WTC11 (cell line): Measurements from ENCODE around the gene SETD4. TPM values are rescaled to one million over a fixed set of nuclear protein-coding genes. Genes with fewer than 3 reads are reported as not detected.

Source experiments
- ATAC-seq: fragments of 200-7000 bp; cut with Tn5 transposase; 2 replicates; pipeline ENCODE4 v1.10.0; 2021; ENCODE audit warnings: mild to moderate bottlenecking, moderate library complexity
- CTCF ChIA-PET: fragments of 300-600 bp; sonication (Branson Sonifier 250); formaldehyde crosslinking; loops from one replicate; lab custom pipeline; 2021; ENCODE audit warnings: antibody characterized with exemption; lab: Charles Lee
- POLR2A ChIA-PET: fragments of 350-600 bp; sonication (Branson Sonifier 250); formaldehyde crosslinking; loops from one replicate; lab custom pipeline; 2021; ENCODE audit warnings: antibody characterized with exemption; lab: Charles Lee
- DNase-seq: peaks from one replicate; pipeline ENCODE4 v3.0.0; 2021; ENCODE audit warnings: low spot score
- H3K27ac Mint-ChIP-seq: 2 replicates; pipeline ENCODE4 v1.8.0; 2021; ENCODE audit warnings: mixed read lengths
- H3K27me3 Mint-ChIP-seq: 2 replicates; pipeline ENCODE4 v1.8.0; 2021; ENCODE audit warnings: low read depth, mild to moderate bottlenecking, moderate library complexity, mixed read lengths
- H3K36me3 Mint-ChIP-seq: 2 replicates; pipeline ENCODE4 v1.8.0; 2021; ENCODE audit warnings: mixed read lengths
- H3K4me1 Mint-ChIP-seq: 2 replicates; pipeline ENCODE4 v1.8.0; 2022; ENCODE audit warnings: mixed read lengths
- H3K4me3 Mint-ChIP-seq: 2 replicates; pipeline ENCODE4 v1.8.0; 2021; ENCODE audit warnings: mild to moderate bottlenecking, moderate library complexity, mixed read lengths
- H3K9me3 Mint-ChIP-seq: 2 replicates; pipeline ENCODE4 v1.8.0; 2021; ENCODE audit warnings: mixed read lengths
- ATF2 ChIP-seq: sonication (generic); formaldehyde crosslinking; IDR thresholded peaks from 2 replicates; pipeline ENCODE4 v1.8.1; 2022; ENCODE audit warnings: low read depth, missing genetic modification reagents, borderline replicate concordance
- ATF6 ChIP-seq: sonication (generic); formaldehyde crosslinking; IDR thresholded peaks from 2 replicates; pipeline ENCODE4 v1.8.1; 2023; ENCODE audit warnings: mild to moderate bottlenecking, missing genetic modification reagents
- ERG ChIP-seq: fragments of 250-450 bp; sonication (Bioruptor Pico); IDR thresholded peaks from 2 replicates; pipeline ENCODE4 v1.8.0; 2021; ENCODE audit warnings: mild to moderate bottlenecking
- GABPB1 ChIP-seq: sonication (generic); formaldehyde crosslinking; IDR thresholded peaks from 2 replicates; pipeline ENCODE4 v1.8.1; 2023; ENCODE audit warnings: mild to moderate bottlenecking, missing genetic modification reagents
- HMGXB4 ChIP-seq: sonication (generic); formaldehyde crosslinking; IDR thresholded peaks from 2 replicates; pipeline ENCODE4 v1.8.1; 2023; ENCODE audit warnings: mild to moderate bottlenecking, moderate library complexity, missing genetic modification reagents
- IRF1 ChIP-seq: sonication (generic); formaldehyde crosslinking; IDR thresholded peaks from 2 replicates; pipeline ENCODE4 v1.8.0; 2023; ENCODE audit warnings: missing genetic modification reagents
- NFE2L1 ChIP-seq: sonication (generic); formaldehyde crosslinking; IDR thresholded peaks from 2 replicates; pipeline ENCODE4 v1.8.1; 2023; ENCODE audit warnings: missing genetic modification reagents
- PRDM15 ChIP-seq: sonication (generic); formaldehyde crosslinking; IDR thresholded peaks from 2 replicates; pipeline ENCODE4 v1.8.0; 2022; ENCODE audit warnings: missing genetic modification reagents
- SP1 ChIP-seq: sonication (generic); formaldehyde crosslinking; conservative IDR thresholded peaks from 2 replicates; pipeline ENCODE4 v1.8.1; 2022; ENCODE audit warnings: missing genetic modification reagents
- USF1 ChIP-seq: sonication (generic); formaldehyde crosslinking; IDR thresholded peaks from 2 replicates; pipeline ENCODE4 v1.8.0; 2022; ENCODE audit warnings: mild to moderate bottlenecking, missing genetic modification reagents
- ZNF138 ChIP-seq: sonication (generic); formaldehyde crosslinking; conservative IDR thresholded peaks from 2 replicates; pipeline ENCODE4 v1.8.1; 2022; ENCODE audit warnings: mild to moderate bottlenecking, moderate library complexity, missing genetic modification reagents
- ZNF396 ChIP-seq: fragments of 250-450 bp; sonication (Bioruptor Pico); IDR thresholded peaks from 2 replicates; pipeline ENCODE4 v1.8.0; 2021; ENCODE audit warnings: mild to moderate bottlenecking, moderate library complexity, borderline replicate concordance
- ZNF416 ChIP-seq: fragments of 250-450 bp; sonication (Bioruptor Pico); IDR thresholded peaks from 2 replicates; pipeline ENCODE4 v1.9.0; 2021; ENCODE audit warnings: mild to moderate bottlenecking, inconsistent platforms
- ZNF423 ChIP-seq: fragments of 250-450 bp; sonication (Bioruptor Pico); IDR thresholded peaks from 2 replicates; pipeline ENCODE4 v2.1.2; 2022; ENCODE audit warnings: mild to moderate bottlenecking, moderate library complexity
- total RNA-seq: library from RNA; stranded (reverse); gene quantifications from 3 replicates; pipeline ENCODE4 v1.2.3, GENCODE V29; 2021

SETD4 gene
- total RNA-seq, 1 experiment from 2014 or later: 64.8 TPM

- Mint-ChIP-seq H3K36me3 (no peaks in the 10 kb centered on the region), H3K9me3 (peaks cover 3% of the 10 kb centered on the region; the same call in 1 of the 2 replicates), H3K27me3 (no peaks in the 10 kb centered on the region), H3K4me1 (no peaks in the 10 kb centered on the region), H3K4me3 (no peak overlapping the region), H3K27ac (no peak overlapping the region)
- POLR2A ChIA-PET: no interaction called here
- DNase-seq (no peak), ATAC-seq (no peak)
- TF ChIP-seq SP1 (CRISPR knock-in tag) (no peak), ZNF396 (no peak), ATF6 (CRISPR knock-in tag) (no peak), ZNF138 (no peak), ZNF423 (CRISPR knock-in tag) (no peak), USF1 (no peak), IRF1 (CRISPR knock-in tag) (no peak), NFE2L1 (no peak), PRDM15 (no peak), HMGXB4 (CRISPR knock-in tag) (no peak), GABPB1 (no peak)
- CTCF ChIA-PET: no interaction called here
Observed at GRCh38 chr21:35995522-35996088, 64.7 kb downstream of the SETD4 start.

- TF ChIP-seq ATF2 (CRISPR knock-in tag) (no peak), USF1 (no peak), ERG (CRISPR knock-in tag) (no peak), ZNF416 (CRISPR knock-in tag) (no peak)
- H3K27me3 Mint-ChIP-seq: no peaks in the 10 kb centered on the region
- DNase-seq (no peak), ATAC-seq (no peak)
- ChIA-PET POLR2A (no interaction called here), CTCF (no interaction called here)
- no peak overlapping the region for H3K27ac Mint-ChIP-seq
- H3K4me3 Mint-ChIP-seq: no peak overlapping the region
- H3K9me3 Mint-ChIP-seq: peaks cover 3% of the 10 kb centered on the region; the same call in 1 of the 2 replicates
- H3K36me3 Mint-ChIP-seq: no peaks in the 10 kb centered on the region
- no peaks in the 10 kb centered on the region for H3K4me1 Mint-ChIP-seq
Observed at GRCh38 chr21:35994613-35995012, 65.7 kb downstream of the SETD4 start.
